H1 (cell line): ENCODE data around the gene TMEM255B. TPM values are rescaled to one million over a fixed set of nuclear protein-coding genes. Genes with fewer than 3 reads are reported as not detected.
A peak's percentile ranks its signal among the peaks of the same experiment; 100 is the strongest.

ENCODE experiments used
- CTCF ChIA-PET: fragments of 300-600 bp; sonication (Branson Sonifier 250); formaldehyde crosslinking; loops from one replicate; lab custom pipeline; 2021; ENCODE audit not compliant: partially characterized antibody; lab: Charles Lee
- POLR2A ChIA-PET: fragments of 300-600 bp; sonication (Branson Sonifier 250); formaldehyde crosslinking; loops from one replicate; lab custom pipeline; 2021; ENCODE audit warnings: inconsistent platforms; ENCODE audit not compliant: partially characterized antibody; lab: Charles Lee
- DNase-seq, 2 experiments: peaks; one replicate each; pipeline versions ENCODE4 v3.0.0 to v3.0.0-alpha.2; 2010 to 2022; ENCODE audit warnings: low spot score in 2 of 2, low read depth in 1 of 2, mixed read lengths in 1 of 2
- FAIRE-seq: peaks from 2 replicates; lab custom pipeline; 2011; peaks lifted over from hg19 to GRCh38; lab: Jason Lieb, UNC
- H2AFZ ChIP-seq: 2 replicates; pipeline ENCODE4 v1.8.1; 2012; ENCODE audit warnings: low read length, inconsistent platforms
- H2AK5ac ChIP-seq: 2 replicates; pipeline ENCODE4 v1.6.1; 2013; ENCODE audit warnings: low read depth, low read length
- H2BK120ac ChIP-seq: replicated peaks from 2 replicates; pipeline ENCODE3; 2013; ENCODE audit warnings: low read depth, low read length, inconsistent platforms
- H2BK12ac ChIP-seq: 2 replicates; pipeline ENCODE4 v1.6.1; 2013; ENCODE audit warnings: low read depth, low read length
- H2BK15ac ChIP-seq: 2 replicates; pipeline ENCODE4 v1.6.1; 2013; ENCODE audit warnings: low read length
- H2BK20ac ChIP-seq: 2 replicates; pipeline ENCODE4 v1.6.1; 2013; ENCODE audit warnings: low read length
- H2BK5ac ChIP-seq: 2 replicates; pipeline ENCODE4 v1.6.1; 2013; ENCODE audit warnings: low read depth, low read length
- H3K14ac ChIP-seq: 2 replicates; pipeline ENCODE4 v1.6.1; 2013; ENCODE audit warnings: inconsistent platforms; ENCODE audit not compliant: insufficient read length
- H3K18ac ChIP-seq: 2 replicates; pipeline ENCODE4 v1.6.1; 2013; ENCODE audit warnings: low read length; ENCODE audit errors: extremely low read depth
- H3K23ac ChIP-seq: 2 replicates; pipeline ENCODE4 v1.6.1; 2013; ENCODE audit warnings: inconsistent platforms; ENCODE audit not compliant: insufficient read length
- H3K23me2 ChIP-seq: 2 replicates; pipeline ENCODE4 v1.6.1; 2013; ENCODE audit warnings: low read depth, low read length
- H3K27ac ChIP-seq: 2 replicates; pipeline ENCODE4 v1.6.1; 2011; ENCODE audit warnings: low read depth, low read length, inconsistent platforms
- H3K27me3 ChIP-seq, 4 experiments: replicated peaks in 1 of 4; 1 replicate in 1 of 4; 2 replicates in 3 of 4; pipeline versions ENCODE4 v1.6.1 to v1.8.1; 2011 to 2013; ENCODE audit warnings: low read length in 3 of 4, mild to moderate bottlenecking in 3 of 4, inconsistent platforms in 2 of 4, mixed read lengths in 2 of 4, moderate library complexity in 1 of 4; ENCODE audit not compliant: control insufficient read depth in 3 of 4, insufficient read depth in 3 of 4; ENCODE audit errors: extremely low read depth in 1 of 4
- H3K36me3 ChIP-seq, 4 experiments: 2 replicates each; pipeline versions ENCODE4 v1.6.1 to v1.8.1; 2011 to 2013; ENCODE audit warnings: mild to moderate bottlenecking in 4 of 4, low read length in 3 of 4, moderate library complexity in 2 of 4, control low read depth in 1 of 4, inconsistent platforms in 1 of 4; ENCODE audit not compliant: insufficient read depth in 4 of 4, control insufficient read depth in 2 of 4
- H3K4ac ChIP-seq: replicated peaks from 2 replicates; pipeline ENCODE3; 2013; ENCODE audit warnings: low read length, low read depth, mixed read lengths, inconsistent platforms; ENCODE audit not compliant: insufficient read length
- H3K4me1 ChIP-seq, 4 experiments: replicated peaks in 1 of 4; 1 replicate in 1 of 4; 2 replicates in 3 of 4; pipeline versions ENCODE4 v1.6.1 to v1.8.1; 2011 to 2013; ENCODE audit warnings: low read length in 3 of 4, inconsistent platforms in 2 of 4, mixed read lengths in 1 of 4; ENCODE audit not compliant: insufficient read depth in 4 of 4, control insufficient read depth in 3 of 4
- H3K4me2 ChIP-seq, 2 experiments: 2 replicates each; pipeline versions ENCODE4 v1.6.1 to v1.8.1; 2011 to 2013; ENCODE audit warnings: low read depth in 2 of 2, low read length in 2 of 2, control low read depth in 1 of 2, inconsistent platforms in 1 of 2, mild to moderate bottlenecking in 1 of 2; ENCODE audit not compliant: insufficient read depth in 1 of 2
- H3K4me3 ChIP-seq, 4 experiments: fragments of 200-600, 300-600 bp in 1 of 4; sonication (generic), shearing (Covaris generic), sonication (Bioruptor Twin) in 1 of 4; 2 replicates each; pipeline versions ENCODE4 v1.5.1 to v1.8.1; 2011 to 2016; ENCODE audit warnings: low read length in 4 of 4, low read depth in 3 of 4, control low read depth in 2 of 4, inconsistent platforms in 2 of 4, mild to moderate bottlenecking in 2 of 4, mixed read lengths in 1 of 4, moderate library complexity in 1 of 4; ENCODE audit not compliant: insufficient read depth in 2 of 4; ENCODE audit errors: extremely low read depth in 1 of 4
- H3K56ac ChIP-seq: replicated peaks from 2 replicates; pipeline ENCODE3; 2013; ENCODE audit warnings: low read depth, mild to moderate bottlenecking, mixed read lengths, low read length, inconsistent platforms; ENCODE audit not compliant: insufficient read length
- H3K79me1 ChIP-seq: 2 replicates; pipeline ENCODE4 v1.6.1; 2013; ENCODE audit warnings: low read depth, low read length, control low read depth
- H3K79me2 ChIP-seq, 2 experiments: 2 replicates each; pipeline versions ENCODE4 v1.6.1 to v1.8.1; 2012 to 2013; ENCODE audit warnings: low read length in 2 of 2, mild to moderate bottlenecking in 2 of 2, inconsistent platforms in 1 of 2; ENCODE audit not compliant: insufficient read depth in 2 of 2, control insufficient read depth in 1 of 2
- H3K9ac ChIP-seq, 4 experiments: replicated peaks in 1 of 4; 1 replicate in 1 of 4; 2 replicates in 3 of 4; pipeline versions ENCODE4 v1.6.1 to v1.8.1; 2011 to 2013; ENCODE audit warnings: low read depth in 3 of 4, low read length in 3 of 4, control low read depth in 2 of 4, mild to moderate bottlenecking in 2 of 4, moderate library complexity in 2 of 4, inconsistent platforms in 1 of 4; ENCODE audit errors: extremely low read depth in 1 of 4
- H3K9me3 ChIP-seq, 2 experiments: 2 replicates each; pipeline versions ENCODE4 v1.6.1 to v1.8.1; 2012 to 2013; ENCODE audit warnings: mild to moderate bottlenecking in 2 of 2, moderate library complexity in 2 of 2, control low read depth in 1 of 2, inconsistent platforms in 1 of 2, low read depth in 1 of 2, low read length in 1 of 2, mixed read lengths in 1 of 2; ENCODE audit not compliant: insufficient read depth in 2 of 2
- H4K20me1 ChIP-seq, 2 experiments: replicated peaks in 1 of 2; 2 replicates each; pipeline versions ENCODE3 to v1.8.1; 2011 to 2013; ENCODE audit warnings: inconsistent platforms in 2 of 2, low read length in 2 of 2, mild to moderate bottlenecking in 1 of 2; ENCODE audit not compliant: insufficient read depth in 2 of 2, control insufficient read depth in 1 of 2
- H4K5ac ChIP-seq: 2 replicates; pipeline ENCODE4 v1.6.1; 2013; ENCODE audit warnings: low read length, low read depth, mixed read lengths, inconsistent platforms; ENCODE audit not compliant: insufficient read length
- H4K8ac ChIP-seq: 2 replicates; pipeline ENCODE4 v1.8.0; 2013; ENCODE audit warnings: mild to moderate bottlenecking, moderate library complexity, low read length, inconsistent platforms; ENCODE audit not compliant: insufficient read depth; ENCODE audit errors: extremely low read depth
- H4K91ac ChIP-seq: replicated peaks from 2 replicates; pipeline ENCODE3; 2013; ENCODE audit warnings: low read length, mixed read lengths, inconsistent platforms; ENCODE audit not compliant: insufficient read length
- EGR1 ChIP-seq: IDR thresholded peaks from 2 replicates; pipeline ENCODE4 v1.6.1; 2011; ENCODE audit warnings: low read depth, low read length, borderline replicate concordance
- JUN ChIP-seq: IDR thresholded peaks from 2 replicates; pipeline ENCODE4 v1.6.1; 2011; ENCODE audit warnings: low read depth, mild to moderate bottlenecking, improper control_type of control experiment, low read length
- RBBP5 ChIP-seq: IDR thresholded peaks from 2 replicates; pipeline ENCODE4 v1.7.1; 2012; ENCODE audit warnings: low read depth, mild to moderate bottlenecking, inconsistent platforms, low read length, moderate library complexity, borderline replicate concordance
- SP4 ChIP-seq: IDR thresholded peaks from 2 replicates; pipeline ENCODE4 v1.6.1; 2012; ENCODE audit warnings: low read length, inconsistent platforms
- YY1 ChIP-seq: IDR thresholded peaks from 2 replicates; pipeline ENCODE4 v1.6.1; 2011; ENCODE audit warnings: low read depth, mild to moderate bottlenecking, low read length
- WGBS, 2 experiments: shearing (Covaris generic) in 1 of 2; methylation state at CpG; one replicate each; pipeline versions ENCODE4 v1.1.6 to v1.1.7; 2013 to 2015; ENCODE audit warnings: low lambda C conversion rate in 2 of 2, mixed read lengths in 2 of 2, inconsistent platforms in 1 of 2, low coverage in 1 of 2, missing lambda C conversion rate in 1 of 2; ENCODE audit not compliant: insufficient replicate concordance in 2 of 2, insufficient coverage in 1 of 2, insufficient read length in 1 of 2; ENCODE audit errors: extremely low coverage in 1 of 2, missing lambda C conversion rate in 1 of 2; 5-methylcytosine and 5-hydroxymethylcytosine counted together
- polyA plus RNA-seq, 7 experiments: library from polyadenylated mRNA; depleted of rRNA in 3 of 7; stranded (reverse) in 5 of 7; unstranded in 2 of 7; fragments of >200 nt in 5 of 7; fragments of 200-250 nt in 2 of 7; gene quantifications; 1 replicate in 5 of 7; 2 replicates in 1 of 7; 4 replicates in 1 of 7; pipeline versions ENCODE4 v1.2.1 to v1.2.3, GENCODE V29; 2011 to 2013; ENCODE audit warnings: missing spikeins in 2 of 7, mixed read lengths in 2 of 7
- total RNA-seq: library from RNA; stranded (reverse); fragmentation: NEBNext Ultra II Directional; extraction: Animal tissue kit (Norgen Biotek cat#: 25700); gene quantifications from 2 replicates; pipeline ENCODE4 v1.2.1, GENCODE V29; 2021

TMEM255B gene
- total and polyA plus RNA-seq, 2 of the 8 experiments (the other 6 are each of a cell fraction or from before 2014, with no cell fraction given): 3.4 to 4.4 TPM

DNA sequence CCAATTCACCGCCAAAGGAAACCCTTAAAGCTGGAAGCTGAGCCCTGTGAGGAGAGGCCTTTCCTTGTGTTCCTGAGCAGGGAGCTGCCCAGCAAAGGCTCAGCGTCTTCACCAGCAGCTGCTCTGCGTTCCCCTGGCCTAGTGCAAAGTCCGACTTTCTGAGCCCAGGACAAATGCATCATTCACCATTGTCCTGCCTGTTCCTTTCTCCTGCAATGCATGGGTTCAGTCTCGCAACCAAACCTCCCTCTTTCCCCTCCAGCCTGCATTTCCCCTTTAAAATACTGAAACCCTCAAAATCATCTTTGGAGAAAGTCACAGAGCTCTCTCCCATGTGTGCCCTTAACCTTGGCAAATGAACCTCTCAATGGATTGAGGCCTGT, 12.9 kb upstream of the TMEM255B start:
- Histone ChIP-seq H3K27ac (no peak overlapping the region), H2BK120ac (no peak overlapping the region), H2BK12ac (no peak overlapping the region; the same call in 1 of the 2 replicates), H2BK5ac (no peak overlapping the region), H3K18ac (no peak overlapping the region), H3K4me1 (peaks cover 0 to 7% (median 3%) of the 10 kb centered on the region in 4 experiments; a peak in 2 of 7 replicates), H4K20me1 (peaks cover 0 to 7% of the 10 kb centered on the region in 2 experiments), H3K56ac (no peak overlapping the region), H3K14ac (no peak overlapping the region), H3K79me1 (no peaks in the 10 kb centered on the region), H2AFZ (0 out of 2 replicates have a peak overlapping the region, but pooled peaks have one; percentile 31), H3K36me3 (no peaks in the 10 kb centered on the region; a peak in 1 of 8 replicates), H3K4ac (no peak overlapping the region), H3K23me2 (0 out of 2 replicates have a peak, but pooled peaks cover 4% of the 10 kb centered on the region), H2BK20ac (no peak overlapping the region), H3K4me3 (no peak overlapping the region), H2AK5ac (no peak overlapping the region), H3K79me2 (no peaks in the 10 kb centered on the region), H2BK15ac (no peak overlapping the region), H3K9ac (no peak overlapping the region), H4K5ac (no peak overlapping the region), H3K9me3 (peaks cover 3 to 7% of the 10 kb centered on the region in 2 experiments; a peak in 3 of 4 replicates), H3K27me3 (no peaks in the 10 kb centered on the region), H3K4me2 (no peak overlapping the region), H4K8ac (0 out of 2 replicates have a peak overlapping the region, but pooled peaks have one; percentile 9), H4K91ac (no peak overlapping the region), H3K23ac (no peak overlapping the region)
- ChIA-PET CTCF (interaction anchor here (0.9 to 1.1 kb wide), 3 partner anchors 9 to 22 kb away, joined by 3 to 5 read pairs (median 3); no protein-coding TSS in a partner anchor), POLR2A (no interaction called here)
- WGBS, 2 experiments: 85% methylated on average over 5 of the region's 5 CpGs; no CpG with 5 or more reads in 1 of the 2 experiments
- no peak for TF ChIP-seq JUN
- no peak for TF ChIP-seq RBBP5
- TF ChIP-seq SP4: no peak
- no peak for TF ChIP-seq YY1
- no peak for TF ChIP-seq EGR1
- FAIRE-seq (no peak), DNase-seq (no peak)
